ENCODE measurements around the gene ALDH1A1.
"Not testable (repeated sequence)": the region's sequence is repeated elsewhere in the genome, so short reads cannot be mapped to it uniquely, and the experiment has no call there.

The ALDH1A1 gene

GRCh38 chr9:72945391-72945790 is 7.5 kb downstream of the ALDH1A1 start:
- no peak overlapping the region for H3K27ac ChIP-seq
- TF ChIP-seq ZFX (IDR thresholded peaks at IDR 0.05) (no peak), CTCF (conservative IDR thresholded peaks at IDR 0.05) (no peak)

GRCh38 chr9:72943844-72944462 is 8.9 kb downstream of the ALDH1A1 start:
- TF ChIP-seq CTCF (conservative IDR thresholded peaks at IDR 0.05) (no peak), ZFX (IDR thresholded peaks at IDR 0.05) (no peak)
- no peak overlapping the region for H3K27ac ChIP-seq

- TF ChIP-seq CTCF (conservative IDR thresholded peaks at IDR 0.05) = no peak
- no peak for TF ChIP-seq ZFX (IDR thresholded peaks at IDR 0.05)
- H3K27ac ChIP-seq = no peak overlapping the region
These were observed 10.4 kb downstream of the ALDH1A1 start for GRCh38 chr9:72942451-72942850.

- not testable (repeated sequence) for H3K27ac ChIP-seq
These were observed 13.3 kb downstream of the ALDH1A1 start for GRCh38 chr9:72939581-72939980.

GRCh38 chr9:72937545-72937944 is 15.3 kb downstream of the ALDH1A1 start:
- TF ChIP-seq CTCF (conservative IDR thresholded peaks at IDR 0.05) (no peak), ZFX (IDR thresholded peaks at IDR 0.05) (no peak)
- H3K27ac ChIP-seq = no peak overlapping the region

- no peak overlapping the region for H3K27ac ChIP-seq
- no peak for TF ChIP-seq CTCF (conservative IDR thresholded peaks at IDR 0.05)
- no peak for TF ChIP-seq ZFX (IDR thresholded peaks at IDR 0.05)
These were observed 16.2 kb downstream of the ALDH1A1 start for GRCh38 chr9:72936679-72937078.

- H3K27ac ChIP-seq = no peak overlapping the region
These were observed 16.6 kb downstream of the ALDH1A1 start for GRCh38 chr9:72936266-72936665.

More at GRCh38 chr9:72936266-72936665, 16.6 kb downstream of the ALDH1A1 start:
- no peak for TF ChIP-seq ZFX (IDR thresholded peaks at IDR 0.05)
- TF ChIP-seq CTCF (conservative IDR thresholded peaks at IDR 0.05) = no peak

Measured in C4-2B (cell line).